GM18505 (cell line): ENCODE results near the gene NRAP.

Source experiments
- ATAC-seq: cut with Tn5 transposase; IDR thresholded peaks from one replicate; pipeline ENCODE4 v1.9.1; 2021; ENCODE audit not compliant: unreplicated experiment
- POLR2A ChIP-seq: IDR thresholded peaks from 4 replicates; pipeline ENCODE4 v1.6.1; 2011; ENCODE audit warnings: borderline replicate concordance; ENCODE audit not compliant: insufficient read depth, insufficient read length; ENCODE audit errors: extremely low read depth

Gene NRAP

GRCh38 chr10:113644185-113645120 is 19.4 kb downstream of the NRAP start:
- no peak for ATAC-seq
- no peak for TF ChIP-seq POLR2A

- ATAC-seq: no peak
- no peak for TF ChIP-seq POLR2A
These were observed 20.7 kb downstream of the NRAP start for GRCh38 chr10:113643183-113643582.

DNA sequence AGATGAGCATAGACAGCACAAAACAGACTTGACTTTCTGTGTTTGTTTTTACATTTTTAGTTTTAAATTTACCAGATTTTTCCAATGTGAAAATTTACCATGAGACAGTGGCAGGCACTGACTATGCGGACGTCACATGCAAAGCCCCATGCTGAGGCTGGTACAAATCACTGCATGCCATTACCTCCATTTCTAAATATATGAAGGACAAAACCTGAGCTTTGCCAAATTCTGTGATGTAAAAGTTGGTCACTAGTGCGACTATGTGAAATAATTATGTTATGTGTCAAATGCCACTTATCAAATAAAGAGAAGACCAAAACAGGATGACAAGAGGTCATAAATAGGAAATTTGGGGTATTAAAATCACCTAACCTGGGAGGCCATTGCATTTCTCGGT is 22.1 kb downstream of the NRAP start:
- TF ChIP-seq POLR2A: no peak
- ATAC-seq: no peak

DNA sequence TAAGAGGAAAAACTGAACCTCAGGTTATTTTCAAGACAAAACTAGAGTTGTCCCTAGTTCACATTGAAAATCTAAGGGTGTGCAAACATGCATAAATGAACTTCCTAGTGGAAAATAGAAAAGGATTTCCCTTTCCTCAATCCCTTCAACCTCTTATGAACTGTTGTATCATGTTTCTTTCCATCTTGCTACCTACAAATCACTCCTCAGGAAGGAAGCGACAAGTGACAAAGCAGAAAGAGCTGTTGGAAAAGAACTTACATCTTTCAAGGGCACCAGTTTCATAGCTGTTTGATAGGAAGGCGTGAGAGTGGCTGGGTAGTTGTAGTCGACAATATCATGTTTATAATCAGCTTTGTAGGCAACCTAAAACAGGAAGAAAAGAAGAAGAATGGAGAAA is 23.9 kb downstream of the NRAP start:
- TF ChIP-seq POLR2A: no peak
- ATAC-seq: no peak

DNA sequence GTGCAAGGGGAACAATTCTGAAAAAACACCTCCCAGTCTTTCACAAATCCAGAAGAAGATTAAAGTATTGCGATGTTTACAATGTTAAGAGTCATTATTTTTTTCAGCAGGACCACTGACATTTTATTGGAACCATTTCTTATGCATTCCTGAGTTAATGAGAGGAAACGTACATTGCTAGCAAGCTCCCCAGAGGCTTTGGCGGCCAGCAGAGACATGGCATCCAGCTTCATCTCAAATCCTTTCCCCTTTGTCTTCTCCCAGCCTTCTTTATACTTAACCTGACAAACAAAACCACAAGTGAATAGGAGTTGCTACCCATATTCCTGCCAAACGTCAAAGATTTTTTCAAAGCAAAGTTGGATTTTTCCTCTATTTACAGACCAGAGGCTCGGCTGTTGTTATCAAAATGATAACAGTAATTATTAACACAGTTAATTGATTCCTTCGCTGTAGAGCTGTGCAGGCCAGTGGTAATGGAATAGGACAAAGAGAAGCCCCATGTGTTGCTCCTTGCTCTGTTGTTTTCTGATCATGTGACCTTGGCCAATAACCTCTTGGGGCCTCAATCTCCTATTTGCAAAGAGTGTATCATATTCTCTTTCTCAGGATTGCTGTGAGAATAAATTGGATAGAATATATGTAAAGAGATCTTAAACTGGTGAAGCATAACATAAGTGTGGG is 32.0 kb downstream of the NRAP start:
- TF ChIP-seq POLR2A: no peak
- no peak for ATAC-seq

GRCh38 chr10:113630929-113631533 is 32.8 kb downstream of the NRAP start:
- ATAC-seq: no peak

GRCh38 chr10:113628607-113629153 is 35.2 kb downstream of the NRAP start:
- no peak for TF ChIP-seq POLR2A
- no peak for ATAC-seq

More at GRCh38 chr10:113630929-113631533, 32.8 kb downstream of the NRAP start:
- no peak for TF ChIP-seq POLR2A

DNA sequence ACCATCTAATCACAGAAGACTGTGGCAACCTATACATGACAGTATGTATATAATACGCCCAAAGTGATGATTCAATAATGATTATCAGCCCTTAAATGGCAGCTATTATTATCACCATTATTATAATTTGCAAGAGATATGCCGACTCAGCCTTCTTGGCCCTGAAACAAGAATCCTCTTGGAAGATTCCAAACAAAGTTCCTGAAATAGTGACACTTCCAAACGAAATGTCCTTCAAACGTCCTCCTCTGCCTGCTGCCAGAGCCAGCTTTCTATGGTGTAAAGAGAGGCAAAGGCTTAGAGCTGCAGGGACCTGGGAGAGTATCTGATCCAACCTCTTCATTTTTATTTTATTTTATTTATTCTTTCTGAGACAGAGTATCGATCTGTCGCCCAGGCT is 36.0 kb downstream of the NRAP start:
- TF ChIP-seq POLR2A: no peak
- no peak for ATAC-seq

DNA sequence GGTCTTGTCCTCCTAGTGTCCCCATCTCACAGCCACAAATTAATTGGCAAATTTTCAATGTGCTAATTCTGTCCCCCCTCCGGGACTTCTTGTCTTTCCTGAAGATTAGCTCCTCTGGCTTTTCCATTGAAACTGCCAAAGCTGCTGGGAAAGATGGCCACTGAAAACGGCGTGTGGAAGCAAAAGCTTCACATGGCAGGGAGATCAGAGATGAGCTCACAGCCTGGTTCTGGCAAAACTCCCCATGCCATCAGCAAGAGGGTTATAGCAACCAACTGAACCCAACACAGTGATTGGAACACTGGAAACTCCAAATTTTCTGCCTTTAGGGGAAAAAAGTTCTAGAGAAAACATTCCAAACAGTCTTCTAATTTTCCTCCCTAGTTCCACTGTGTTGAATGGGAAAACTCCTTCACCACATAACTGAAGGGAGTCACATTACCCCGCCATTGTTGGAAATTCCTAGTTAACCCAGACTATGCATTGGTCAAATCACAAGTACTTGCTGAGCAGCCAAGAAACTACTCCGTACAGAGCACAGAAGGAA is 37.0 kb downstream of the NRAP start:
- no peak for TF ChIP-seq POLR2A
- no peak for ATAC-seq

GRCh38 chr10:113625461-113626186 is 38.2 kb downstream of the NRAP start:
- TF ChIP-seq POLR2A: no peak
- no peak for ATAC-seq

DNA sequence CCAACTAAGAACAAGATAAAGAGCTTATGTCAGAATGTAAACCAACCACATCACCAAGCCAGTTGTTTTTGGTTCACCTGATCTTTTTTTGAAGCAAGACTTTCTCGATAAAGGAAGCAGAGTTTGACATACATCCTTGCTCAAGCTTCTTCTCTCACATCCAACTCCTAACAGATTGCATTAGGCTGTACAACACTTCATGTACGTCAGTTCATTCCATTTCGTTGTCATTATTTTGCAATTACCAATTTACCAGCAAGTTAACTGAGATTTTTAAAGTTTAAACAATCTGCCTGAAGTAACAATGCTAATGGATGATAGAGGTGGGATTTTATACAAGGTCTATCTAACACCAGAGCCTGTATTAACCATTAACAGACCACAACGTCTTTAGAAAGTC is 41.0 kb downstream of the NRAP start:
- ATAC-seq: no peak

GRCh38 chr10:113621799-113622198 is 42.0 kb downstream of the NRAP start:
- ATAC-seq: no peak
- no peak for TF ChIP-seq POLR2A

More for the DNA sequence above, 41.0 kb downstream of the NRAP start:
- no peak for TF ChIP-seq POLR2A
